Activated T-helper 2 cell treated with anti-CD3 and anti-CD28 coated beads, Interferon-gamma antibody, Interleukin-2, Interleukin-4, amounts not matched to agents 10 μg/mL and 5 μg/mL and 100 μg/mL, durations not matched to agents 14 hours and 24 hours and 36 hours (primary cell): ENCODE results near the gene FOXF1. TPM values are rescaled to one million over a fixed set of nuclear protein-coding genes. Genes with fewer than 3 reads are reported as not detected.

Experiments
- DNase-seq: peaks from one replicate; pipeline ENCODE4 v3.0.0; 2021; ENCODE audit warnings: low spot score
- H3K27ac Mint-ChIP-seq: one replicate; pipeline ENCODE4 v1.8.0; 2021; ENCODE audit warnings: mixed read lengths
- H3K27me3 Mint-ChIP-seq: one replicate; pipeline ENCODE4 v1.8.0; 2021; ENCODE audit warnings: low read depth, mixed read lengths
- H3K36me3 Mint-ChIP-seq: one replicate; pipeline ENCODE4 v1.8.0; 2021; ENCODE audit warnings: low read depth, mixed read lengths
- H3K4me1 Mint-ChIP-seq: one replicate; pipeline ENCODE4 v1.8.0; 2021; ENCODE audit warnings: low read depth, mixed read lengths
- H3K4me3 Mint-ChIP-seq: one replicate; pipeline ENCODE4 v1.8.0; 2021; ENCODE audit warnings: low read depth, mild to moderate bottlenecking, moderate library complexity, mixed read lengths
- H3K9me3 Mint-ChIP-seq: one replicate; pipeline ENCODE4 v1.8.0; 2021; ENCODE audit warnings: mixed read lengths
- intact Hi-C: fragments of 100-400 bp; cut with micrococcal nuclease; formaldehyde crosslinking; loops from one replicate; pipeline ENCODE4 v1.15.1; 2023
- total RNA-seq: library from RNA; stranded (reverse); gene quantifications from 2 replicates; pipeline ENCODE4 v1.2.3, GENCODE V29; 2022

FOXF1 gene
- total RNA-seq, result not detected in 2 replicates

GRCh38 chr16:86510465-86511261 lies at the start of gene FOXF1:
Gene FOXF1, plus strand, starts transcription at chr16:86510527. Its CDS starts 43 bp downstream, at chr16:86510570.
- peaks cover 60% of the 10 kb centered on the region for H3K27me3 Mint-ChIP-seq
- intact Hi-C loops, result loop anchor here (2.0 to 5.0 kb wide), 2 partner anchors 14 to 223 kb away; no protein-coding TSS in a partner anchor
- peaks cover 3% of the 10 kb centered on the region for H3K36me3 Mint-ChIP-seq
- H3K27ac Mint-ChIP-seq, result no peak within 1 kb of the TSS
- peak within 1 kb of the TSS; percentile 73 for H3K4me3 Mint-ChIP-seq
- DNase-seq, result no peak
- peaks cover 16% of the 10 kb centered on the region for H3K4me1 Mint-ChIP-seq
- no peaks in the 10 kb centered on the region for H3K9me3 Mint-ChIP-seq

GRCh38 chr16:86461037-86461436 lies 49.3 kb upstream of the FOXF1 start:
- Mint-ChIP-seq H3K27me3 (no peaks in the 10 kb centered on the region), H3K36me3 (no peaks in the 10 kb centered on the region), H3K4me1 (no peaks in the 10 kb centered on the region), H3K4me3 (no peak overlapping the region), H3K9me3 (peaks cover 20% of the 10 kb centered on the region), H3K27ac (no peak overlapping the region)
- no peak for DNase-seq
- intact Hi-C loops, result no loop called here

- peaks cover 20% of the 10 kb centered on the region for H3K9me3 Mint-ChIP-seq
Observed at GRCh38 chr16:86462334-86463084, 47.8 kb upstream of the FOXF1 start.

GRCh38 chr16:86464044-86464443 lies 46.3 kb upstream of the FOXF1 start:
- H3K9me3 Mint-ChIP-seq, result peaks cover 20% of the 10 kb centered on the region
- no peak for DNase-seq
- H3K4me3 Mint-ChIP-seq, result no peak overlapping the region
- intact Hi-C loops, result no loop called here
- no peaks in the 10 kb centered on the region for H3K36me3 Mint-ChIP-seq
- no peaks in the 10 kb centered on the region for H3K27me3 Mint-ChIP-seq
- no peaks in the 10 kb centered on the region for H3K4me1 Mint-ChIP-seq
- H3K27ac Mint-ChIP-seq, result no peak overlapping the region

More at GRCh38 chr16:86462334-86463084, 47.8 kb upstream of the FOXF1 start:
- Mint-ChIP-seq H3K4me1 (no peaks in the 10 kb centered on the region), H3K27me3 (no peaks in the 10 kb centered on the region), H3K27ac (no peak overlapping the region), H3K4me3 (no peak overlapping the region), H3K36me3 (no peaks in the 10 kb centered on the region)
- intact Hi-C loops, result no loop called here
- DNase-seq, result no peak

GRCh38 chr16:86465434-86465833 lies 44.9 kb upstream of the FOXF1 start:
- H3K9me3 Mint-ChIP-seq, result peaks cover 20% of the 10 kb centered on the region
- no peaks in the 10 kb centered on the region for H3K36me3 Mint-ChIP-seq
- intact Hi-C loops, result no loop called here
- H3K27me3 Mint-ChIP-seq, result no peaks in the 10 kb centered on the region
- H3K27ac Mint-ChIP-seq, result no peak overlapping the region
- no peak overlapping the region for H3K4me3 Mint-ChIP-seq
- no peaks in the 10 kb centered on the region for H3K4me1 Mint-ChIP-seq
- no peak for DNase-seq

GRCh38 chr16:86466696-86467406 lies 43.5 kb upstream of the FOXF1 start:
- Mint-ChIP-seq H3K36me3 (no peaks in the 10 kb centered on the region), H3K4me3 (no peak overlapping the region), H3K27ac (no peak overlapping the region), H3K4me1 (no peaks in the 10 kb centered on the region), H3K27me3 (no peaks in the 10 kb centered on the region), H3K9me3 (peaks cover 9% of the 10 kb centered on the region)
- no peak for DNase-seq
- intact Hi-C loops, result no loop called here

- no peak for DNase-seq
- Mint-ChIP-seq H3K4me3 (no peak overlapping the region), H3K9me3 (peaks cover 9% of the 10 kb centered on the region), H3K27ac (no peak overlapping the region), H3K4me1 (no peaks in the 10 kb centered on the region), H3K27me3 (no peaks in the 10 kb centered on the region), H3K36me3 (no peaks in the 10 kb centered on the region)
- intact Hi-C loops, result no loop called here
Observed at GRCh38 chr16:86467490-86467889, 42.8 kb upstream of the FOXF1 start.

- no peak for DNase-seq
- H3K27me3 Mint-ChIP-seq, result no peaks in the 10 kb centered on the region
- no peak overlapping the region for H3K27ac Mint-ChIP-seq
- H3K4me1 Mint-ChIP-seq, result no peaks in the 10 kb centered on the region
- no peak overlapping the region for H3K4me3 Mint-ChIP-seq
- no peaks in the 10 kb centered on the region for H3K9me3 Mint-ChIP-seq
- intact Hi-C loops, result no loop called here
- no peaks in the 10 kb centered on the region for H3K36me3 Mint-ChIP-seq
Observed at GRCh38 chr16:86470964-86471363, 39.4 kb upstream of the FOXF1 start.

- Mint-ChIP-seq H3K4me1 (no peaks in the 10 kb centered on the region), H3K27me3 (peaks cover 3% of the 10 kb centered on the region), H3K27ac (no peak overlapping the region), H3K4me3 (no peak overlapping the region), H3K9me3 (no peaks in the 10 kb centered on the region), H3K36me3 (no peaks in the 10 kb centered on the region)
- no peak for DNase-seq
- intact Hi-C loops, result no loop called here
Observed at GRCh38 chr16:86471896-86472295, 38.4 kb upstream of the FOXF1 start.

GRCh38 chr16:86472366-86472765 lies 38.0 kb upstream of the FOXF1 start:
- DNase-seq, result no peak
- intact Hi-C loops, result no loop called here
- Mint-ChIP-seq H3K4me3 (no peak overlapping the region), H3K36me3 (no peaks in the 10 kb centered on the region), H3K27me3 (peaks cover 4% of the 10 kb centered on the region), H3K9me3 (no peaks in the 10 kb centered on the region), H3K4me1 (no peaks in the 10 kb centered on the region), H3K27ac (no peak overlapping the region)

- intact Hi-C loops, result no loop called here
- Mint-ChIP-seq H3K27me3 (peaks cover 11% of the 10 kb centered on the region), H3K4me3 (no peak overlapping the region), H3K36me3 (no peaks in the 10 kb centered on the region), H3K27ac (no peak overlapping the region), H3K4me1 (no peaks in the 10 kb centered on the region), H3K9me3 (no peaks in the 10 kb centered on the region)
- DNase-seq, result no peak
Observed at GRCh38 chr16:86476956-86477534, 33.3 kb upstream of the FOXF1 start.

GRCh38 chr16:86477642-86478041 lies 32.7 kb upstream of the FOXF1 start:
- DNase-seq, result no peak
- H3K4me1 Mint-ChIP-seq, result no peaks in the 10 kb centered on the region
- H3K27me3 Mint-ChIP-seq, result peaks cover 11% of the 10 kb centered on the region
- intact Hi-C loops, result no loop called here
- no peaks in the 10 kb centered on the region for H3K36me3 Mint-ChIP-seq
- H3K4me3 Mint-ChIP-seq, result no peak overlapping the region
- no peak overlapping the region for H3K27ac Mint-ChIP-seq
- H3K9me3 Mint-ChIP-seq, result no peaks in the 10 kb centered on the region
